H54 (cell line): ENCODE measurements around the gene CITED4.

Source experiments
- DNase-seq: peaks from one replicate; pipeline ENCODE4 v3.0.0; 2011; ENCODE audit warnings: low spot score, mixed read lengths; ENCODE audit not compliant: insufficient read length
- FAIRE-seq: peaks from 3 replicates; lab custom pipeline; 2011; peaks lifted over from hg19 to GRCh38; lab: Jason Lieb, UNC
- POLR2A ChIP-seq: IDR thresholded peaks from 2 replicates; pipeline ENCODE4 v1.6.1; 2011; ENCODE audit warnings: low read depth, mild to moderate bottlenecking, low read length

The CITED4 gene

GRCh38 chr1:40853113-40853884 is 8.9 kb downstream of the CITED4 start:
- no peak for TF ChIP-seq POLR2A
- FAIRE-seq (no peak), DNase-seq (no peak)

GRCh38 chr1:40851643-40852042 is 10.5 kb downstream of the CITED4 start:
- FAIRE-seq (no peak), DNase-seq (no peak)
- TF ChIP-seq POLR2A = no peak

GRCh38 chr1:40849801-40850592 is 12.2 kb downstream of the CITED4 start:
- DNase-seq (peak; percentile 86), FAIRE-seq (peak; percentile 15)
- TF ChIP-seq POLR2A = no peak

GRCh38 chr1:40848530-40849189 is 13.5 kb downstream of the CITED4 start:
- TF ChIP-seq POLR2A = no peak
- peak; percentile 78 for DNase-seq
- FAIRE-seq = no peak

GRCh38 chr1:40847023-40847745 is 15.0 kb downstream of the CITED4 start:
- TF ChIP-seq POLR2A = no peak
- no peak for DNase-seq
- FAIRE-seq = no peak

- FAIRE-seq = no peak
- DNase-seq = no peak
- TF ChIP-seq POLR2A = no peak
Observed at GRCh38 chr1:40845895-40846294, 16.3 kb downstream of the CITED4 start.

- TF ChIP-seq POLR2A = no peak
- no peak for FAIRE-seq
- no peak for DNase-seq
Observed at GRCh38 chr1:40844887-40845878, 17.0 kb downstream of the CITED4 start.

- DNase-seq = no peak
- no peak for TF ChIP-seq POLR2A
- no peak for FAIRE-seq
Observed at GRCh38 chr1:40844079-40844478, 18.1 kb downstream of the CITED4 start.

GRCh38 chr1:40842691-40843090 is 19.5 kb downstream of the CITED4 start:
- DNase-seq = no peak
- FAIRE-seq = no peak
- TF ChIP-seq POLR2A = no peak

GRCh38 chr1:40842207-40842606 is 20.0 kb downstream of the CITED4 start:
- no peak for FAIRE-seq
- no peak for DNase-seq
- TF ChIP-seq POLR2A = no peak

GRCh38 chr1:40841602-40842001 is 20.6 kb downstream of the CITED4 start:
- no peak for TF ChIP-seq POLR2A
- FAIRE-seq (no peak), DNase-seq (no peak)

- no peak for TF ChIP-seq POLR2A
- FAIRE-seq (no peak), DNase-seq (no peak)
Observed at GRCh38 chr1:40840526-40841323, 21.4 kb downstream of the CITED4 start.
